ENCODE measurements around the gene JARID2.

The JARID2 gene

DNA sequence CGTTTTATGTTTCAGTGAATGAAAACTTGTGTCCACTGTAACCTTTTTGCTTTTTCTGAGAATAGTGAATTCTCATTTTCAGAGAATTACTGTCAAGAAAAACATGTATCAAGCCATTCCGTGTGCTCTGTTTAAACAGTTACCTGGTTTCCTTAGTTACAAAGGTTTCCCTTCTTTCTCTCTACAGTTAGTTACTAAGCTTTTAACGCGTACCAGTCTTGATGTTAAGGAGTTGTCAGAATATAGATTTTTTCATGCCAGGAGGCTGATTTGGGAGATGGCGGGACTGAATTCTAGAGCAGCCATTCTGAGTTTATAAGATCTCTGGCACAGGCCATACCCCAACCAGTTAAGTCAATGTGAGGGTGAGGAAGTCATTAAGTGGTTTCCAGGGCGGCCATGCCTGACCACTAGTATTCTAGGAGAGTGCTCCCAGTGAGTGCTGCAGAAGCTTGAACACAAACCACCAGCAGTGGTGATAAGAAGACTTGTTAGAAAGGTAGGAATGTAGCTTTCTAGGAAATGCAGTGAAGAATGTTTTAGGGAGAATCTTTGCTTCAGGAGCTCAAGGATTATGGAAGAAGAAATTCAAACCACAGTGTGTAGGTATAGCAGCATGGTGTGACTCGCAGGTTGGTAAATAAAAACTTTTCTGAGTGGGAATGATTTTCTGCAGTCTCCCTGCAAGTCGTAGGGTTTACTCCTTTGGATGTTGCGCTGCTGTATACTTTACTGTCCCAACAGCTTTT lies 112.9 kb downstream of the JARID2 start:
- no peak for DNase-seq (ENCODE audit: low spot score)

DNA sequence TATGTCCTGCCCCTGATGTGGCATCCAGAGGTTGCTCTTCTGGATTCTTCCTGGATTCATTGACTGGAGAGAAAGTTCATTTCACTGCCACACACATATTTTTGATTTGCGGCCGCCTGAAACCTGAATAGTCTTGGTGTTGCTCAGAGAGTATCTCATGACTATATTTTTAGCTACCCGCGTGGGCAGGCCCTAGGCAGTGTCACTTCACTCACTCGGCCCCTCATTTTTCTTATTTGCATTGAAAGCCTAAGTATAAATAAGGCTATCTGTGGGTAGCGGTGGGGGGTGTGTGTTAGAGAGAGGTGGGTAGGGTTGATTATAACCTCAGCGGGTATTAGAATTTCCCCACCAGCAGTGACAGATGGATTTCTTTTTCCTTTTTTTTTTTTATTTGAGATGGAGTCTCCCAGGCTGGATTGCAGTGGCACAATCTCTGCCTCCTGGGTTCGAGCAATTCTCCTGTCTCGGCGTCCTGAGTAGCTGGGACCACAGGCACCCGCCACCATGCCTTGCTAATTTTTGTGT lies 113.5 kb downstream of the JARID2 start:
- no peak for DNase-seq (ENCODE audit: low spot score)

DNA sequence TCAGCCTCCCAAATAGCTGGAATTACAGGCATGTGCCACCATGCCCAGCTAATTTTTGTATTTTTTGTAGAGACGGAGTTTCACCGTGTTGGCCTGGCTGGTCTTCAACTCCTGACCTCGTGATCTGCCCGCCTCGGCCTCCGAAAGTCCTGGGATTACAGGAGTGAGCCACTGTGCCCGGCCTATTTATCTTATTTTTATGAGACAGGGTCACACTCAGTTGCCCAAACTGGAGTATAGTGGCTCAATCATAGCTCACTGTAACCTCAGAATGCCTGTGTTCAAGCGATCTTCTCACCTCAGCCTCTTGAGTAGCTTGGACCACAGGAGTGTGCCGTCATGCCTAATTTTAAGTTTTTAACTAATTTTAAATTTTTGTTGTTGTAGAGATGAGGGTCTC lies 114.4 kb downstream of the JARID2 start:
- DNase-seq (ENCODE audit: low spot score), result no peak

DNA sequence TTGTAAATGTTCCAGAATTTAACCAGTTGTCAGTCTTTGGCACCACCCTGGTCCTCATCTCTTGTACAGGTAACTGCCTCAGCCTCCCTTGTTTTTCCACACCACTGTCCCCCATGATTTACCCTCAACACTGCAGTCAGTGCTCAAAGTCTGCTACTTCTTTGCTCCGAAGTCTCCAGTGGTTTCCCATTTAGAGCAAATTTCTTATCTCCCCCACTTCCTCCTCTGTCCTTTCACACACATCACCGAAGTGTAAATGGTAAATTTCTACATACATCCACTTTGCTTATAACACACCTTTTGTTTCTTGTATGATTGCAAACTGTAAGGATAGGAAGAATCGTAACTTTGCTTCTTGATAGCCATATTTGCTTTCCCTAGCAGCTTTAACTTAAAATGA lies 115.3 kb downstream of the JARID2 start:
- no peak for DNase-seq (ENCODE audit: low spot score)

DNA sequence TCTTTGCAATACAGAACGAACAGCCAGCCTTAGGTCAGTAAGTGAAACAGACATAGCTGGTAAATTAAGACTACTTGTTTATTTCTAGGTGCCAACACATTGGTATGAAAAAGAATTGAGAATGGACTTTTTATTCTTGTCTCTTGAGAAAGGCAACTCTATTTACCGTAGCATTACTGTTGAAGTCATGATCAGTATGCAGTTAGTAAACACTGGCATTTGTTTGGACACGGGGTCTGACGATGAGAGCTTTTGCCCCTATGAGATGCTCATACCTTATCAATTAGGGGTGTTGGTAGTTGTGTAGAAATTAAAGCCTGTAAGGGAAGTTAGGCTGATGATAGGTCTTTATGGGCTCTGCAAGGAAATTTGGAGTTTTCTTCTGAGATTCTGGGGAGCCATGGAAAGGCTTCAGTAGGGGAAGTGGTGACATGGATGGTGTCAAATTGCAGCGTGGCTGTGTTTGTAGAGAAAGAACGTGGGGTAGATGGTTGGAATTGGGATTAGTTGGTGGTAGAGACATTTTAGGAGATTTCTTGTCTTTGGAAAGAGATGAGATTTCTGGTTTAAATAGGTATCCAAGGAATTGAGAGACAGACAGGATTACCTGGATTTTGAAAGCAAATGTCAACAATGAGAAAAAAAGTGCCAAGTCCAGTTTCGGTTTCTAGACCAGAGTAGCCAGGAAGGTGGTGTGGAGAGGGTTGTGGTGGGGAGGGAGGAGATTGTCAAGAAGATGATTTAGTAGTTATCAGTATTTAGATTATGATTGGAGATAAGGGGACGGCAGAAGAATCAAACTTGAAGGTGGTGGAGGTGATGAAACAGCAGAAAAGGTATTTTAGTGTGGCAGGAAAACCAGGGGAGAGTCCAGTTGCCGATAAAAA lies 116.6 kb downstream of the JARID2 start:
- DNase-seq (ENCODE audit: low spot score), result no peak

DNA sequence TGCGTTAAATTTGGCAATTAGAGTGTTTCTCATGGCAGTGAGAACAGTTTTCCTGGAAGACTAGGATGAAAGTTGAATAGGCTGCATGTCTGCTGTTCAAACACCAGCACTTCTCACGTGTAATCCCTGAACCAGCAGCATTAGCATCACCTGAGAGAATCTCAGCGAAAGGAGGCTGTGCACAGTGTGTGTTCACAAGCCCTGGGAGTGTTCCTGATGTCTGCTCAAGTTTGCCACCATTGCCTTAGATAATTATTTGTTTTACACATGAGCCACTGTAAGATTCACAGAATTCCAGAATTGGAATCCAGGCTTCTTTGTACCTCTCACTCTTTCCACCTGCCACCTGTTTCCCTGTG lies 117.3 kb downstream of the JARID2 start:
- no peak for DNase-seq (ENCODE audit: low spot score)

DNA sequence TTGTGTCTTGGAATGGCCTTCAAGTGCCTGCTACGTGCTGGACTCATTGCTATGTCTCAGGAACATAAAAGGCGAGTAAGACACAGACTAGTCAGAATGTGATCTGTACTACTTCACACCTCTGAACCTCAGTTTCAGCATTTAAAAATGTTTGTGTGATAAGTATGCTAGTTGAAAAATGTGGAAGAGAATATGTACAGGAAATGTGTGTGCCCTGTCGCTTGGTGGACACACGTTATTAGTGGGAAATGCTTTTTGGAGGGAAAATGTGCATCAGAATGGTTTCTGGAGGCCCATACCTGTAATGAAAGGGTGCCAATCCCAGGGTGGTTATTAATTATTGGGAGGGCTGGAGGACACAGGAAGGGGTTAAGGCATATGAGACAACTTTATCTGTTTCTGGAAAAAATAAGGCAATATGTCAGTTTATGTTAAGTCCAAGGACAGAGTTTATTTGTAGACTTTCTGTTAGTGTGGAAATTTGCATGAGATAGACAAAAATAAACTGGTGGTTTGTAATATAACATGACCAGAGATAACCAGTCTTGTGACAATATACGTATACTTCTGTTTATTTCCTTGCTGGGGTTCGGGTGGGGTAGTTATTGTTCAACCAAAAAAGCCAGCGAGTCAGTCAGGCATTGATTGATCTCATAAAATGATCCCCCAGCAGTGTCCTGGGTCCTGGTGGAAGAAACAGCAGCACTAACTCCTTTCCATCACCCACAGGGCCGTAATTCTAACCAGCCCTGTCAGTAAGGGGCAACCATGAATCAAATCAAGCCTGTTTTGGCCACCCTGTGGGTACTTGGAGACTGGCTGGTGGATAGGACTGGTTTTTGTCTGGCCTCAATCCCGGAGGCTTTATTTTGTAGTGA lies 117.9 kb downstream of the JARID2 start:
- DNase-seq (ENCODE audit: low spot score), result no peak

DNA sequence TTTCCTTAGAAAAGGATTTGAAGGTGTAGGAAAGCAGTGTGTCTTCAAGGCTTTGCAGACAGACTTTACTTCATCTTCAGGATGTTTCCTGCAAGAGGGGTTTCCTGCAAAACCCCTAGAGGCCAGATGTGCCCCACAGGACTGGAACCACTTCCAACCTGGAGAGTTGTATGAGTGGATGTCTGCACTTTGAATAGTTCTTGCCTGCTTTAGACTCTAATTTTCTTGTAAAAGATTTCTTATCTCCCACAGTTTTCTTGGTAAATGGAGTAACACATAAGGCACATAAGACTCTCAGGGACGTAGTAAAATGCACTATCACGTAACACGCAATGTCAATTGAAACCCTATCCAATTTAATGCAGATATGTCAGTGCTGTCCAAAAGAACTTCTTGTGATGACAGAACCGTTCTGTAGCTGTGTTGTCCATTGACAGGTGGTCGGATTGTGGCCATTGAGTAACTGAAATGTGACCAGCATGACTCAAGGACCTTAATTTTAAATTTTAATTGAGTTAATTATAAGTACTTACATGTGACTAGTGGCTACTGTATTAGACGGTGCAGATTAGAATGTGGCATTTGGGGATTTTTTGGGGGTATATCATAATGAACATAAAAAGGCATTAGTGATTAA lies 118.7 kb downstream of the JARID2 start:
- no peak for DNase-seq (ENCODE audit: low spot score)

DNA sequence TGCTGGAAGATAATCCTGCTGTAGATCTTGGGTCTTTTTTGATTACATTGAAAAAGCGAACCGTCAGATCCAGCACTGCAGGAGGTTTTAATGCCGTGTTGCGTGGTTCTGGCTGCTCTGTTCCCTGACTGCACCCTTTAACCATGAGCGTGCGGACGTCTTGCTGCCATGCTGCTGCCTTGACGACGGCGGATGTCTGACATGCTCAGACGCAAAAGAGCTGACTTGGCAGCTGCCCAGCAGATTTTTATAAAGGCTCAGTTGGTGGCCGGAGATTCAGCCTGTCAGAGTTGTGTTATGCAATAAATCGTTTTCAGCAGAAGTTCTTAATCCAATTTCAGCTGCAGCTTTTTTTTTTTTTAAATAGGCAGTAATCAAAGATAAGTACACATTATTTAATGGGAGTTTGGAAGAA lies 119.4 kb downstream of the JARID2 start:
- peak; percentile 59 for DNase-seq (ENCODE audit: low spot score)

DNA sequence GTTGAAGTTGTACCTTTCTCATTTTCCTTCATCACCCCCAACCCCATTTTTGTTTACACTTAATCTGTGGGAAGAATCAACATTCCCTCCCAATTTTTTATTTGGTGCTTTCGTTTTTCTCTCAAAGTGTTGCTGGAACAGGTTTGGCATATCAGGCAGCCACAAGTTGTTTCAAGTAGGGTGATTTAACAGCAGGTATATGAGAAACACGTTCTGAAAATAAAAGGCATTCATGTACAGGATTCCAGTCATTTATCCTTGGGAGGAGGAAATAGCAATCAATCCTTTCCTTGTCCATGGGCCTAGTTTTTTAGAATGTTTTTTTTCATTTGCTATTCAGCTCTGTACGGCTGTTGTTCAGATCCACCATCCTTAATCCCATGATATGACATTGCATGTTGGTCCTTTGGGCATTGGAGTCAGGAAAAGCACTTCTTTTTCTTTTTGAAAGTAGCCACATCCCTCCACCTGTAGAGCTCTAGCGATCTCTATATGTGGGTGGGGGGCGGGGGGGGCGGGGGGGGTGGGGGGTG lies 120.2 kb downstream of the JARID2 start:
- no peak for DNase-seq (ENCODE audit: low spot score)

DNA sequence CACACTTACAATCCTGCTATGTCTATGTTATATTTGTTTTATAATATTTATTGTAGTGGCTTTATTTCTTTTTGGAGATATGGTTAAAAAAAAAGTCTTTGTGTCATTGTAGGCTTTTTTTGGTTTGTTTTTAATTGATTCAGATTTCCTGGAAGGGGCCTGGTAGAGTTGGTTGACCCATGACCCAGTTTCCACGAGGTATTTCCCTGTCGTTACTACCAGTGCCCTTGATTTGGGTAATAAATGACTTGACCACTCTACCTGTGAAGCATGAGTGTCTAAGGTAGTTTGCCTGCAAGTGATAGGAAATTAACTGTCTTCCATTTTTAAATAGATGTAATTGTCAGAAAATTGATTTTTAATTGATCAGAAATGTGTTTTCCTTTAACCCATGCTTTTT lies 121.0 kb downstream of the JARID2 start:
- no peak for DNase-seq (ENCODE audit: low spot score)

DNA sequence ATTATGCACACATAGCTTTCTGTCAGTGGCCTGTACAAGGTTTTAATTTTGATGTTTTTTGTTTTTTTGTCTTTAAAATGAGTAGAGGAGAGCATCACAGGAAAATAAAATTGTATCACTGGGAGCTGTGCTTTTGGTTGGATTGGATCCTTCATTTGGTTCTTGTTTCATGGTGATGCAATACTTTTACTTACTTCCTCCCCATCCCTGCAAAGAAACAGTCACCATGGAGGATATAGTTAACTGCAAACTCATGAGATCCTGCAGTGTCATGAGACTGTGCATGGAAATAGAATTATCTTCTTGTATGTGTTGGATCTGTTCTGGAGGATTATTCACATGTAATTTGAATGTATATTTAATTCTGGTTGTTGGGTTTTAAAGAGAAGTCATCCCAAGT lies 122.3 kb downstream of the JARID2 start:
- DNase-seq (ENCODE audit: low spot score), result no peak

DNA sequence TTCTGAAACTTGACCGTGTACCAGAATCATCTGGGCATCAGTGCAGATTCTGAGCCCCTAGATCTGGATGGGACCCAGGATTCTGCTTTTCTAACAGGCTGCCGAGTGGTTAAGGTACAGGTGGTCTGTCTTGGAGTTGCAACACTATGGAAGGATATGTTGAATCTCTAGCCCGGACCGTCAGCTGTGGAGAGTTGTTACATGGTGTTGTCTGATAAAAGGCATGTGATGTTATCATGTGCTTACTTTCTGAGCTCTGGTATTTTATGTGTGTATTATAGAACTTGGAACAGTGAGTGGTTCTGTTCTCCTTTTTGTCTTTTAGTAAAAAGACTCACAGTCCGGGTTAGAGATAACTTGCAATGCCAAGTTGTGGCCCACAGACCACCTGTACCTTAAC lies 123.0 kb downstream of the JARID2 start:
- DNase-seq (ENCODE audit: low spot score), result no peak

DNA sequence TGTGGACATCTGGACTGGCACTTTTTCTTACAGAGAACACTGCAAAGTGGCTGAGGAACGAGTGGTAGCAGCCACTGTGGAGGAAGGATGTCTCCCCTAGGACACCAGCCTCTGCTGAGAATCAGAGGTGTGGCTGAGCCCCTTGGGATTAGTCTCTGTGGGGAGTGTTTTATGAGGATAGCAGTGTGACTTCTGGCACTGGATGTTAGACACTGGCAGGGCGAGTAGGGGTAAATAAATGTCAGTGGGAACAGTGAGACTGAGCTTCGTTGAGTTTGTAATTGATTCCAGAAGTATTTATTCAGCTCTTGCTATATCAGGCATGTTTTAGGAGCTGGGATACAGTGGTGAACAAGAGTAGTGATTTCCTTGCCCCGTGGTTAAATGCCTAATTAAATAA lies 124.0 kb downstream of the JARID2 start:
- DNase-seq (ENCODE audit: low spot score), result no peak

DNA sequence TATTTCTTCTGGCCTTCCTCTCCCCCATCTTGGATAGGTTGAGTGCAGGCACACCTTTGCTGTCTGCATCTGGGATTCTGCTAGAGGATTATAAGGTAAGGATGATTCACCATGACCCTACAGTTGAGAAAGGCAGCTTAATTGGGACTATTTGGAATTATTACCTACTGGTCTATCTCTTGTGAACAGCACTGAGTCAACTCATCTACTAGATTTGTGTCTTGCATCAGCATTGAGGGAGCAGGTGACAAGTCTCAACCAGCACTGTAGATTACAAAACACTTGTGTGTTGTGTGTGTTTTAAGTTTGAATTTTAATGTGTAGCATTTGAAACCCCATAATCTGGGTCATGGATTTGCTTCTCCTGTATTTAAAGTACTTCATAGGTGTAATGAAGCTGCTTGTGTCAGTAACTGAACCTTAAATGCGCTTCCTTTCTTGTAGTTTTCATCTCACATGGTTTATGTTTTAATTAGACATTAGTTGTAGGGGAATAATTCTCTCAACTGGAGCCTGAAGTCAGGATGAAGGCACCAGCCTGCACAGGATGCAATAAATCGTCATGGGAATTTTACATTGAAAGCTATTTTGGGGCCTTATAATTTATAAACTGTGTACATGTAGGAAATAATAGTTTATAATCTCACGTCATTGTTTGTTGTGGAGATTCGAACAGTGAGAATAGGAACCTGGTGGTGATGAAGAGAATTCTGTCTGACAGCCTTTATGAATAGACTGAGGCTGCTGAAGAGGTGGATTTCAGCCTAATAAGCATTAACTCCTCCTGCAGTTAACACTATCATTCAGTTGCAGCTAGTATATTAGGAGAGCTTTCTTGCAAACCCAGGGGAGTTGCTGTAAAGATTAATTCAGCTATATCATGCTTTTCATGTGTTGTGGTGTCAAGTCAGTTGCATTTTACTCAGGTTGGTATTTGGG lies 125.1 kb downstream of the JARID2 start:
- DNase-seq (ENCODE audit: low spot score), result no peak

DNA sequence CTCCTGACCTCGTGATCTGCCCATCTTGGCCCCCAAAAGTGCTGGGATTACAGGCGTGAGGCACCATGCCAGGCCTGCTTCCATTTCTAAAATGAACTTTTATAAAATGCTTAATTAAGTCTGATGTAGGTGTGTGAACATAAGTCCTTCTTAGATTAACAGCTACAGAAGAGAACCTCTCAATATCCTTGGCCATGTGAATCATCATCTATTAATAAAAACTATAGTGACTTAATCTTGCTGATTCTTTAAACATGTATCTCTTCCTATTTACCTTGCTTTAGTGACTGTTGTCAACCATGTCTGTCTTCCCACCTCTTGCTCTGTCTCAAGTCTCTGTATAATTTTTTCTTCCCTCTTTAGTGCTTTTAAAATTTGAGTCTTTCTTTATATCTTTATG lies 127.1 kb downstream of the JARID2 start:
- DNase-seq (ENCODE audit: low spot score), result no peak

DNA sequence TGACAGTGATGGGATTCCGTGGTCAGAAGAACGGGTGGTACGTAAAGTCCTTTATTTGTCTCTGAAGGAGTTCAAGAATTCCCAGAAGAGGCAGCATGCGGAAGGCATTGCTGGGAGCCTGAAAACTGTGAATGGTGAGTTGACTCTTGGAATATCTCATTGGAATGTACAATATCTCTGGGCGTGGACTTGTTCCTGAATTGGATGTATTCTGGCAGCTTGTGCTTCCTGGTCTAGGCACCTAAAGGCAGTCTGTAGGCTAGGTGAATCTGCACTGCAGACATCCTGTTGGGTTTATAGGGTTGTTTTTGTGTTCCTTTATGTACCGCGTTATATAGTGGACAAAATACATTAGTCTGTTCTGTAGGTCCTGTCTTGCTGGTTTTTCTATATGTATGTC lies 128.2 kb downstream of the JARID2 start:
- no peak for DNase-seq (ENCODE audit: low spot score)

DNA sequence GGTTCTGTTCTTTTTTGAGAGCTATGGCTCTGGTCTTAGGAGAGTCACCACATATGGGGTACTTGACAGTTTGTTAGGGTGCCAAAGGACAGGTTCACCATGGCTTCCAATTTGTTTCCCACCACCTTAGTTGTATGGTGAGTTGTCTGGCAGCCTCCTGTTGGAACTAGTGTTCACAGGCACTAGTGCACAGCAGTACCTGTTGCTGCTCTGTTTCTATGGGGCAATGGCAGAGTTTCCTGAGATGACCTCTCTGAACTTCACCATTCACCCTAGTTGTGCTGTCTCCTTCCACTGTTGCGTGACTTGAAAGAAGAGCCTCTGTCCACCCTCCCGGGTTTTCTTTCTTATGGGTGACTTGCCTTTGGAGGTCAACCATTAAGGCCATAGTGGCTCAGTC lies 129.1 kb downstream of the JARID2 start:
- DNase-seq (ENCODE audit: low spot score), result no peak

DNA sequence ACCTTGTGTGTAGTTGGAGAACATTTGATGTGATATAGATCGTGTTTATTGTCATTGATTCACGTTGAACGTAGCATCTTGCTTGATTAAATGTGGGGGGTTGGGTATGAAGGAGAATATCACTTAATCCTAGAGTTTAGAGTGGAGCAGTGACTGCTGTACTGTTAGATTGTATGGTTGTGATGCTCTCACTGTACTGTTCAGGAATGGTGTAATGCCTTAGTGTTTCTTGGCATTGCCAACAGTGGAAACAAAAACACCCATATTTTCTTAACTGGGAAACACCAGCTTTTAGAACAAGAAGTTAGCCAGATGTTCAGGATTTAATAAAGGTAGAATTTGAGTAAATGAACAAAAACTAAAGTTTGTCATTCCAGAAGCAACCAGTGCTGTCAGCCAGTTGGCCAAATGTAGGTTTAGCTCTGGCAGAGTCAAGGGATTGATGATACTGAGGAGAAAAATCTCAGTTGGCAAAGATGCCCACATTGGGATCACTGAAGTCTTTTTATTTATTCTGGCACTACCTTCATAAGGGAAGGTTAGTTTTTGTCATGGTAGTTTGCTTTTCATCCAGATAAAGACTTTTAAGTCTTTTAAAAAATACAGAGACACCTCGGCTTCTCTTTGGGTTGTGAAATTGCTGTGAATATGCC lies 129.9 kb downstream of the JARID2 start:
- no peak for DNase-seq (ENCODE audit: low spot score)

Measured in ecto neural progenitor cell (in vitro differentiated cells).